ENCODE results near the gene C11orf86.
"Not testable (repeated sequence)": the region's sequence is repeated elsewhere in the genome, so short reads cannot be mapped to it uniquely, and the experiment has no call there.

C11orf86 gene

DNA sequence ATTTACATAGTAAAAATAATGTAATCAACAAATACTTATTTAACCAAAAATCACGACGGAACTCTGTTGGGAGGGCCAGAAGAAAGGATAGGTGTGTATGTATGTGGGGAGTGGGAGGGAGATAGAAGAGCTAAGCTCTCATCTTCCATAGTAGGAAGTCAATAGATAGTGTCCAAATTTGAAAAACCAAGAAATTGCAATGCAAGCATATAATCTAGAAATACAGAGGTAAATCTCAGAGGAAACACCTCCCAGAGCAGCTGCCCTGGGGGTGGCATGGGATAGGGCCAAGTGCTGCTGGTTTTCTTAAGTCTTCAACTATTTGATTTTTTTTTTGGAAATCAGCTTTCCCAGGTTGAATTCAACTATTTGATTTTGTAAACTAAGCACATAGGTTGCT, 16.9 kb downstream of the C11orf86 start:
- no peak for DNase-seq

DNA sequence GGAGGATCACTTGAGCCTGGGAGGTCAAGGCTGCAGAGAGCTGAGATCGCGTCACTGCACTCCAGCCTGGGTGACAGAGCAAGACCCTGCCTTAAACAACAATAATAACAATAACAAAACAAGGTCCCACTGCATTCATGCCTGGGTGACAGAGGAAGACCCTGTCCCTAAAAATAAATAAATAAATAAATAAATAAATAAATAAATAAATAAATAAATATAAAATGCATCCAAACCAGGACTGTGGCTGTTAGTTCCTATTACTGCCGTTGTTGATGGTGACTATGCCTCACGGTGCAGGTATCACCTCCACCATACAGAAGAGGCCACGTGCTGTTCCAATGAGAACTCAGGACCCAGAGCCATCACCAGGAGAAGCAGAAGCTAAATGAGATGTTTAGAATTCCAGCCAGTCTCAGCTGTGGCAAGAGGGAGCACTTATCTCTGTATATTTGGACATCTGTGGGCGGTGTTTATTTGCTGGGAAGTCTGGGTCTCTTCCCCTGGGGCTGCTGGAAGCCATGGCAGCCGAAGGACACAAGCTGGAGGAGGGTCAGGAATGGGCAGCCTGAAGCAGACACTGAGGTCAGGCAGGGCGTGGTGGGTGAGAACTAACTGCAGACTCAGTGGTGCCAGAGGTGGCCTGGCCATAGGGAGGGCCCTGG, 21.6 kb downstream of the C11orf86 start:
- no peak for DNase-seq

DNA sequence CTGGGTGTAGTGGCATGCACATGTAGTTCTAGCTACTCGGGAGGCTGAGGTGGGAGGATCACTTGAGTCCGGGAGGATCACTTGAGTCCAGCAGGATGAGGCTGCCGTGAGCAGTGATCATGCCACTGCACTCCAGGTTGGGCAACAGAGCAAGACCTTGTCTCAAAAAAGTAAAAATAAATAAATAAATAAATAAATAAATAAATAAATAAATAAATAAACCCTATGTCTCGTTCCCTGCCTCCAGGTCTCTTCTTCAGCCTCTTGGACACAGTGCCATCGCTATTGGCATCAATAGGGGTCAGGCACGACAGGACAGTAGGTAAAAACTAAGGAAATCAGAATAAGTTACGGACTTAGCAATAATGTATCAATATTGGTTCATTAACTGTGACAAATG, 24.5 kb downstream of the C11orf86 start:
- DNase-seq = no peak

DNA sequence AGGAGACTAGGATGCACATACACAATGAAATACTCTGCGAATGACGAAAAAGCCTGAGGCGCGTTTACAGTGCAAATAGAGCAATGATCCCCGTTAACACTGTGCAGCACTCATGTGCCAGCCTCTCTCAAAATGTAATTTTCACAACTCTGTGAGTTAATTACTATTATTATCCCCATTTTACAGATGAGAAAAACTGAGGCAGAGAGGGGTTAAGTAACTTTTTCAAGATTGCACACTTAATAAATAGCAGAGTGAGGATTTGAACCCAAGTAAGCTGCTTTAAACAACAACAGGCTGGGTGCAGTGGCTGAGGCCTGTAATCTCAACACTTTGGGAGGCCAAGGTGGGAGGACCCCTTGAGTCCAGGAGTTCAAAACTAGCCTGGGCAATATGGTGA, 26.2 kb downstream of the C11orf86 start:
- no peak for DNase-seq

DNA sequence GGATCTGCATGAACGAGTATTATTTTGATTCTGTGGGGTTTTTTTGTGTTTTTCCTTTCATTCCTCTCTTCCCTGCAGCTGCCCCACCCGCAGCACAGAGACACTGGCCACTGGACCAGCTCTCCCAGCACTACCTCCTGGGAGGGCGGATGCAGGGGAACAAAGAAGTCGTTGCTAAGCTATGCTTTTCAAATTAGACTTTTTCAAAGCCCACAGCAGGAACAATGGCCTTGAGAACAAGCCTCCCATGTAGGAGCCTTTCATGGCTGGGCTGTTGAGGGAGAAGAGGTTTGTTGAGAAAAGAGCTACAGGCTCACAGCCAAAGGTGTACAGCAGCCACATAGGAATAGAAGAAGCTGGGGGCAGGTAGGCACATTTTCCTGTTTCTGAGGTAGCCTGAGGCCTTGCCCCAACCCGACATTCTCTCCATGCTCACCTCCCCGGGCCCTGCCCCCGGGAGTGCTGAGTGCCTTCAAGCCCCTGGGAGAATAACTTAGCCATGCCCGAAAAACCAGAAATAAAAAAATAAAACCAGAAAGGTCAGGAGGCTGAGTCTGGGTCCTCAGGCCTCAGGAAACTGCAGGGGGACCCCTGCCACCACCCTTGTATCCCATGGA, 27.3 kb downstream of the C11orf86 start:
- DNase-seq = no peak

DNA sequence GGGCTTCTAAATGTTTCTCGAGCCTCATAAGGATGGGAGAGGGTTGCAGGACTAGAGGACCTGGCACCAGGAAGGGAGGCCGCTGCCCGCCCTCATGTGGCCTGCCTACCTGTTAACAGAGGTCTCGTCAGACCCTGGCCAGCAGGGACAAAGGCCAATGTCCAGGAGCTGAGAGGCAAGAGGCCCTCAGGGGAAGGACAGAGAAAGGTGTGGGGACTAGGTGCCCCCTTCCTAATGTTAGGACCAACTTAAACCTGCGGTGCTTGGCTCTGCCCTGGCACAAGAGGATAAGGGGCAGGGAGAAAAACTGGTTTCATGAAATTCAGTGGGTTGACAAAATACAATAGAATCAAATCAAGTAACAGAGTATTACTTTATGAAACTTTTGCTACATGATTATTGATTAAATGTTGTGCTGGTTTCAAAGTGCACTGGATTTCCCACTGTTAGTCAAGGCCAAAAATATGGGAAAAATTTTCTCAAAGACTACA, 27.9 kb downstream of the C11orf86 start:
- DNase-seq = no peak

DNA sequence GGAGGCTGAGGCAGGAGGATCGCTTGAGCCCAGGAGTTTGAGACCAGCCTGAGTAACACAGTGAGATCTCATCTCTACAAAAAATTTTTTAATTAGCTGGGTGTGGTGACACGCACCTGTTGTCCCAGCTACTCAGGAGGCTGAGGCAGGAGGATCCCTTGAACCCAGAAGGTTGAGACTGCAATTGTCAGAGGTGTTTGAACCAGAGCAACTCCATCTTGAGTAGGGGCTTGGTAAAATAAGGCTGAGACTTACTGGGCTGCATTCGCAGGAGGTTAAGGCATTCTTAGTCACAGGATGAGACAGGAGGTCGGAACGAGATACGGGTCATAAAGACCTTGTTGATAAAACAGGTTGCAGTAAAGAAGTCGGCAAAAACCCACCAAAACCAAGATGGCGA, 30.1 kb downstream of the C11orf86 start:
- DNase-seq = not testable (repeated sequence)

DNA sequence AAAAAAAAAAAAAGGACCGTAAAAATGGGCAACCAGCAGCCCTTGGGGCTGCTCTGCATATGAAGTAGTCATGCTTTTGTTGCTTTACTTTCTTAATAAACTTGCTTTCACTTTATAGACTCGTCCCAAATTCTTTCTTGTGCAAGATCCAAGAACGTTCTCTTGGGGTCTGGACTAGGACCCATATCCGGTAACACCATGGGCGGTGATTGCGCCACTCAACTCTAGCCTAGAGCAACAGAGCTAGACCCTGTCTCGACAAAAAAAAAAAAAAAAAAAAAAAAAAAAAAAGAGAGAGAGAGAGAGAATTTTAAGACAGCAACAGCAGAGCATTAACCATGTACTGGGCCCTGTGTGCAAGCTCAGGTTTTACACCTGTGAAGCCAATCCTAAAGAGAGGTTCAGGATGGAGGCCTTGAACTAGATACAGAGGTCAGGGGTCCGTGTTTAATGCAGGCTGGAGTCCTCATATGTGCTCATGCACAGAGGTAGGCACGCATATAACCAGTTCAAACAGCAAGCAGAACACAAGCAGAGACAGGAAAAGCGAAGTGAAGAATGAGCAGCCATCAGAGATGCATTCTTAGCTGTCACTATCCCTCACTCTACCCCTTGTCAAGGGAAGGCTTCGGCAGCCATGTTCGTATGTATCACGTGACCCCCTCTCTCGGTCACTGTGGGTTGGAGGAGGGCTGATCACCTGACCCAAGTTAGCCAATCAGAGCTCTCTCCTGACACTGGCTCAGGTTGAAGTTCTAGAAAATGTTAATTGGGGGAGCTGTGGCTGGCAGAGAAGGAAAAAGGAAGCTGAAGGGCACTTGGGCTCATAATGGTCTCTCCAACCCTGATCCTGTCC, 31.2 kb downstream of the C11orf86 start:
- DNase-seq = no peak

DNA sequence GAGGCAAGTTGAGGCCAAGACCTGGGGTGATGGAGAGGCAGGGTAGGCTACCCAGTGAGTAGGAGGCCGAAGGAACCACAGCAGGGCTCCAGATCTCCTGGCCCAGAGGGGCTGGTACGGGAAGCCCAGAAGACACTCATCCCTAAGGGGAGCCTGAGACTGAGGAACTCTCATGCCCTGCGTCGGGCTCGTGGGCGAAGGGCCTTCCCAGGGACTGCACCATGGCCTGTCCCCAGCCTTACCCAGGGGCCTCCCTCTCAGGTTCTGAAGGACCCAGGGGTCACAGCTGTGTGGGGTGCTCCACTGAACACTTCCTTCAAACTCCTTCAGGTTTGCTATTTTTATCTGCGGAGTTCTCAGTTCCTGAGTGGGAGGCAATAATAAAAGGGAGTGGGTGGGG, 32.0 kb downstream of the C11orf86 start:
- no peak for DNase-seq

DNA sequence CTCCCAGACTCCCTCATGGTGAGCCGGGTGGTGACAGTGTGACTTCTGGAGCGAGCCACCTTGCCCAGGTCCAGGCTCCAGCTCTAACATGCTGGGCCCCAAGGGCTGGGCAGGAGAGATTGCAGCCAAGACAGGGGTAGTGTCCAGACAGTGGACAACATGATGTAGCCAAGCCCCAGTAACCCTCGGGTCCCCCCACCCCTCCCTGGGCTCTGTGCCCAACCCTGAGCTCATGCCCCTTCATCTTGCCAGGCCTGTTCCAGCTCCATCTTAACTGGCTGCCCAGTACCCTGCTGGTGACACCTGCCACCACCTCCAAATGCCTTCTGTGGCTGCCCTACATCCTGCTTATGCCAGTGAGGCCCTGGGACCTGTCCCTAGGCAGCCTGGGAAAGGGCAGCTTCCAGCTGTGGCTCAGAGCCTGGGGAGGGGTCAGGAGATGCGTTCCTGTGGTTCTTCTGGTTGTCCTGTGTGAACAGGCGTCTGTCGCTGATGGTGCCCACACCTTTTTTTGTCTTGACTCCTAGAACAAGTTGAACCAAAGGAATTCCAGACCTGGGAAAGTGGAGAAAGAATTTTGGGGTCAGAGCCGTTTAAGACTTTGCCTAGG, 35.3 kb downstream of the C11orf86 start:
- no peak for DNase-seq

DNA sequence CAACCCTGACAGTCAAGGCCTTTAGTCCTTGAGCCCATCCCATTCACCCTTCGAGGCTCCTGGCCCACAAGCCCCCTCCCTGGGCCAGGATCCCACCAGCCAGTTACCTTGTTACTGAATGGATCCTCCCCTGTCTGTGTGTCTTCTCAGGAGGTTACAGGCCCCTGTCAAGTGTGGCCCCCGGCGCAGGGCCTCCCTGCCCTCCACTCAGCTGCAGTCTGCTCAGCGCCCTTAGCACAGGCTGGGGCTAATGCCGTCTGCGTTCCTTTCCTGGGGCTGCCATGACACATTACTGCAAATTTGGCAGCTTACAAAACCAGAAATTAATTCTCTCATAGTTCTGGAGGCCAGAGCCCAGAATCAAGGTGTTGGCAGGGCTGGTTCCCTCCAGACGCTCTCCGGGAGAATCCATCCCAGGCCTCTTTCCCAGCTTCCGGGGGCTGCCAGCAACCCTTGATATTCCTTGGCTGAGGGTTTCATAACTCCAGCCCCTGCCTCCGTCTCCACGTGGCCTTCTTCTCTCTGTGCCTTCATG, 38.5 kb downstream of the C11orf86 start:
- no peak for DNase-seq

DNA sequence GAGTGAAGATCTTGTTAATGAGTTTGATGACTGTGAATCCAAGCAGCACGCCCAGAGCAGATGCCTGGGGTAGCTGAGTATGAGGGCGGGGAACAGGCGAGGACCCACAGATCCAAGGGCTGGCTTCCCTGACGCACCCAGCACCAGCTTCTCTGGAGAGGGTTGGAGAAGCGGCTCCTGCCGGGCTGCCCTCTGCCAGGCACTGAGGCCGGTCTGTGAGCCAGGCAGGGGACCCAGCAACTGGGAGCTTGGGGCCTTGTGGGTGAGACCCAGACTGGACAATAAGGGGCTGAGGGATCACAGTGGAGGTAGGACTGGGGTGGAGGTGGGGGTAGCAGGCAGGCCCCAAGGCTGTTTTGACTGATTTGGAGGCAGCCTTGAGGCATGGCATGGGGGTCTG, 39.2 kb downstream of the C11orf86 start:
- no peak for DNase-seq

DNA sequence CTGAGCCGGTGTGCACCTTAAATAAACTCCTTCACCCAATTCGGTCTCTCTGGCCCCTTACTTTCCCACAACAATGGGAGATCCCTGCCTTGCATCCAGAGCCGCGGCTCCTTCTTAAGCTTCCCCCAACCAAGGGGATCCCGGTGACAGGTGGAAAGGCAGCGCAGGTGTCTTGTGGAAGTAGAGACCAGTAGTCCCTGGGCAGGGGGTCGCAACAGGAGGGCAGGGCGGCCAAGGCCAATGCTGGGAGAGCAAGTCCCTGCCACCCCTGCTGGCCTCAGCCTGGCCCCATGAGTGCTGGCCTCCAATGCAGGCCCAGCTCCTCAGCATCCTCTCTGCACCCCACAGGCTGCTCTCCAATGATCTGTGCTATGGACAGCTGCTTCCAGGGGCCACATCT, 39.9 kb downstream of the C11orf86 start:
- DNase-seq = no peak

DNA sequence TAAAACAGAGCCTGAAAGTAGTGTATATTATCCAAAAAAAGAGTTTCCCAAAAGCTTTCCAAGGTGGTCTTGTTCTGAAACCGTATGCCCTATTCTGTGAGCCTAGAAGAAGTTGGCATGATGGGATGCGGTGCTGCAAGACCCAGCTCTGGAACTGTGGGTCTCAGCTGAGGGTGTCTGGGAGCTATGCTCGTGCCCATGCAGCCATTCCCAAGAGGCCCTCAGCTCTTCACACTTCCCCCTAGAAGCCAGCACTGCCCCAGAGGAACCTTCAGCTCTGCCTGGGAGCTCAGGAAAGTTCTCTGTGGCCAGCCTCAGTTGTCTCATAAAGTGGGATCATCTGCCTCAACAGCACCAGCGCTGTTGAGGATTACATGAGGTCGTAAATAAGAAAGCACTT, 41.4 kb downstream of the C11orf86 start:
- DNase-seq = no peak

DNA sequence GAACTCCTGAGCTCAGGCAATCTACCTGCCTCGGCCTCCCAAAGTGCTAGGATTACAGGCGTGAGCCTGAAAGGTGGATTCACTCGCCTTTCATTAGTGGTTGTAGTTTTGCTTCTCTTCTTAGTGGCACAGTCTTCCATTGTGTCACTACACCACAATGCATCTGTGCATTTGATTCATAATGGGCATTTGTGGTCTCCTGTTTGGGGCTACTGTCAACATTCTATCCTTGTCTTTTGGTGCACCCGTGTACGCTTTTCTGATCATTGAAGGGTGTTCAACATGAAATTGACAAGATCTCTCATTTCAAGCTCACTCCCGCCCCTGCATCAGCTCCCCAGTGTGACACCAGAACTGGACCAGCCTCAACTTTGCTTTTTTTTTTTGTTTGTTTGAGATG, 45.8 kb downstream of the C11orf86 start:
- no peak for DNase-seq

DNA sequence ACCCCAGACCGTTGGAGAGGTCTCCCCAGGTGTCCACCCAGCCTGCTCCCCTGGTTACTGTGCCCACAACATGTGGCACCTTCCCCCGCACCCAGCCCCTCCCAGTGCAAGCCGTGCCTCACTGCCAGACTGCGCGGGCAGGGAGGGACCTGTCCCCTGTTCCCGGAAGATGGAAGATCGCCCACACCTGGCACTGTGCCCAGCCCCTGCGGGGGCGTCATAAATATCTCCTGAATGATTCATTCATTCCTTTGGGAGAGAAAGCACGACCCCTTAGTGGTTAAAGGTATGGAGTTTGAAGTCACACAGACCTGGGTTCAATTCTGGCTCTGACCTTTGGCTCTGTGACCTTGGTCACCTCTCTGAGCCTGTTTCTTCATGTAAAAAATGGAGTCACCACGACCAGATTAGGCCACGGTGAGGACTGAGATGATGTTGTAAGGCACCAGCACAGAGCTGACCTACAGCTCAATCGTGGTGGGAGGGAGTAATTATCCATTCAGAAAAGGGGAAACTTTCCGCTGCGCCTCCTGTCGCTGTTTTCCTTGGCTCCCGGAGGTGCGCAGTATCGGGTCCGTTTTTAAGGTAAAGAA, 47.3 kb downstream of the C11orf86 start:
- DNase-seq = peak; percentile 62

DNA sequence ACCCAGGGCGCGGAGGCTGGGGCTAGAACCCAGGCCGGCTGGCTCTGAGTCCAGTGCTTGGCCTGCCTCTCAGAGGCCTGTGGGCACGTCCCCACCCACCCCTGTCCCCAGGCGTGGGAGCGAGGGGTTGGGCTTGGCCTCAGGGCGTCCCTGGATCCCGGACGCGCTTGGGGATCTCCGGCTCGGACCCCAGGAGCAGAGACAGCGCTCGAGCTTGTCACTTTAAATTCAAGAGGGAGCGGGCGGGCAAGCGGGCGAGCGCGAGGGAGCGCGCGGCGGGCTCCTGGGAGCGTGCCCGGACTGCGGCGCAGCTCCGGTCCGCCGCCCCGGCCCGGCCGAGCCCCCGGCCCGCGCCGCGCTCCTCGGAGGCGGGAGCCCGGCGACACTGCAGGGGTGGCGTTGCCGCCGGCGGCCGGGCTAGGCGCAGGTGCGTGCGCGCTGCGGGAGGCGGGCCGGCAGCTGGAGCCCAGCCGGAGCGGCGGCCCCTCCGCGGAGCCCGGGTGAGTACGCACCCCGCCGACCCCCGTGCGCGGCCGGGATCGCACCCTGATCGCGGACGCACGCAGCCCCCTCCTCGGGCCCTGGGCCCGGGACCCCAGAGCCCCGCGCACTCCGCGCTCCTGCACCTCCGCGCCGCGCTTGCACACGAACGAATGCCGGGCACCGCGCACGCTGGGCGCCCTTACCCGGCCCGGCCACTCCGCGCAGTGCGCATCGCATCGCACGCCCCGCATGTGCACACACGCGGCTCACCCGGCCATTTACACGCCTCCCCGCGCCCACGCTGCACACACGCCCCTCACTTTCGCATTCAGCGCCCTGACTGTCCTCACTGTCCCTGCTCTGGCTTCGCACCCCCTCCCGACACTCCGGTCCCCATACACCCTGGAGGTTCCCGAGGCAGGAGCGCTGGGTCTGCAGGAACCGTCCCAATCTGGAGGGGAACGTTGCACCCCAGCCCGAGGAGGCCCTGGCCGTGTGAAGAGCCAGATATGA, 48.2 kb downstream of the C11orf86 start, which contains the start of gene SYT12:
SYT12 (plus strand) TSS at position 174 of the 996 bp plus-strand sequence. CDS start 7,011 bp downstream, outside the sequence.
- DNase-seq = no peak

DNA sequence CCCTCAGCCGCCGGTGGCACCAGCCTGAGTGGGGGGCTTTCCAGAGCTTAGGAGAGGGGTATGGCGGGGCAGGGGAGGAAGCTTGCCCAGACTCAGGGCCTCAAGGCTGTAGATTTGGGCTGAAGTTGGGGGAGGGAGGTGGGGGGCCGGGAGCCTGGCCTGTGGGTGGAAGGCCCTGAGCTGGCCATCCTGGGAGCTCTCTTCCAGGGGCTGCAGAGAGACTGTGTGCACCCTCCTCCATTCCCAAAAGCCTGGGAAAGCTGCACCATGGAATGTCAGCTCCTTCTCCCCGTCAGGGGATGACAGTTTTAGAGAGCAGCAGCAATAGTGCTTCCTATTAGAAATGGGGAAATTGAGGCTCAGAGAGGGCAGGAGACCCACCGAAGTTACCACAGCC, 48.9 kb downstream of the C11orf86 start:
- no peak for DNase-seq

DNA sequence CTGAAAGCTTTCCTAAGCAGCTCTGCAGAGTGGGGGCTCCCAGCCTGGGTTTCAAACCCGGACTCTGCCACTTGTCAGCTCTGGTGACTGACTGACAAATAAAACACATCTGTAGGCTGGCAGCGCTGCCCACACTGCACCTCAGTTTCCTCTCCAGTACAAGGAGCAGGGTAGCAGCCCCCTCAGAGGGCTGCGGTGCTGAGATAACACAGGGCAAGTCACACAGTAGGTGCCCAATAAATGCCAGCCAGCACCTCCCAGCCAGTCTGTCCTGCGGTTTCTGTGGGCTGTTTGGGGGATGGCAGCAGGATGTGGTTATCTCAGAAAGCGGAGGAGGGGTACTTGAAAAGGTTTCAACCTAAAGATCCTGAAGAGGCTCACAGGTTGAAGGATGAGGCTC, 49.3 kb downstream of the C11orf86 start:
- no peak for DNase-seq

DNA sequence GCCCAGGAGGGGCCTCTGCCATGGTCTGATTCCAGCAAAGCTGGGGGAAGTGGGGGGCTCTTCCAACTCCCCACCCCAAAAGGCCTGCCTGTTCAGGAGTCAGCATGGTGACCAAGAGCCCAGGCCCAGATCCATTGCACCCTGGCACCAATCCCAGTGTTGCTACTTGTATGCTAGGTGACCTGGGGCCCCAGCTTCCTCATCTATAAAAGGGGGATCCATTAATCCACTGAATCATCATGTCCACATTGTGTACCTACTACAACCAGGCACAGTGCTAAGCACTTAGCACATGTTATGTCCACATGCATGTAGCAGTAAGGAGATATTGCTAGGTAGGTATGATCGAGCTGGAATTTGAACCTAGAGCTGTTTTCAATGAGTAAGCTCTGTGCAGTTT, 49.9 kb downstream of the C11orf86 start:
- DNase-seq = no peak

DNA sequence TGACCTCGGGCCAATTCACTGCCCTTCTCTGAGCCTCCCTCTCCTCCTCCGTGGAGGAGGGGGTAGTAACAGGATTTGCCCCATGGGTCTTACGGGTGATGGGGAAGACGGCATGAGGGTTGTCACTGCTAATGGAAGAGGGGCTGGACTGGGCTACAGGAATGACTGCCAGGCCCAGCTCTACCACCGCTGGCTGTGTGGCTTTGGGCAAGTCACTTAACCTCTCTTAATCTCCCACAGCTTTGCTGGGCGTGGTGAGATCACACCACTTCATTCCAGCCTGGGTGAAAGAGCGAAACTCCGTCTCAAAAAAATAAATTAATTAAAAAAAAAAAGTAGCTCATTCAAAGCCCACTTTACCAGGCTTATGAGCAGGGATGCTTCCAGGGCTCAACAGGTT, 50.6 kb downstream of the C11orf86 start:
- DNase-seq = no peak
